Stimulated activated CD4-positive, alpha-beta T cell treated with anti-CD3 and anti-CD28 coated beads, TNF-alpha, amount 100 ng/mL, for 1 hour (primary cell): ENCODE measurements around the gene KCNH8.

Experiments used
- DNase-seq, 3 donors: peaks; one replicate each; pipeline ENCODE4 v3.0.0-alpha.2; 2020; ENCODE audit warnings: low read depth in 3 of 3, low spot score in 1 of 3

The KCNH8 gene

DNA sequence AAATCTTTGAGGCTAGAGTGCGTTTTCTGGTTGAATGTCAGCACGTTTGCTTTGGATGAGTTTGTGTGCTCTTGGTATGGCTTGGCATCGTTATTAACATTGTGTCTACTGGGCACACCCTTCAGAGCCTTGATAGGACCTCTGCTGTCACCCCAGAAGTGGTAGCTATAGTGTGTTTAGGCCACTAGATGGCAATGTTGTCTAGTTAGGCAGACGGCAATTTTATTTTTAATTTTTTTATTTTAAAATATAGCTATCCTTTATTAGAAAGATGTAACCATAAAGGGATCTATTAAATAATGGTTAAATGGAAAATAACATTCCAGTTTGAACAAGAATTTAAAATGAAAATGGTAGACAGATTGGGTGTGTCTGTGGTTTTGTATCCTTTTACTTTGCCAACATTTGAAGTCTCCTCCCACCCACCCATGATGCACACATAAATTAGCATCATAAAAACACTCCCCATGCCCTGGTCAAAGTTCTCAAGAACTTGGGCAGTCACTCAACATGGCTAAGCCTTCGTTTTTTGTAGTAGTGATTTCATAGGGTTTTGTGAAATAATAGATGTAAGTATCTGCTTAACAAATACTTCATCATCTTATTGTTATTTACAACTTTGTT lies 200.7 kb downstream of the KCNH8 start:
- DNase-seq = no peak

DNA sequence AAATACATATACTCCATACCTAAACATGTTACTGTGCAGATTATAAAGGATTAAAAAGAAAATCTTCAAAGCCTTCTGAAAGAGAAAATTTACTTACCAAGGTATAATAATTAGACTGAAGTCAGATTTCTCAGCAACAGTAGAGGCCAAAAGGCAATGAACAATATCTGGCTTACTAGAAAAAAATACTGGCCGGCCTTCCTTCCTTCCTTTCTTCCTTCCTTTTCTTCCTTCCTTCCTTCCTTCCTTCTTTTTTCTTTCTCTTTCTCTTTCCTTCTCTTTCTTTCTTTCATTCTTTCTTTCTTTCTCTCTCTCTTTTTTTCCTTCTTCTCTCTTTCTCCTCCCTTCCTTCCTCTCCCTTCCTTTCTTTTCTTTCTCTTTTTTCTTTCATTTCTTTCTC lies 209.6 kb downstream of the KCNH8 start:
- DNase-seq = no peak

DNA sequence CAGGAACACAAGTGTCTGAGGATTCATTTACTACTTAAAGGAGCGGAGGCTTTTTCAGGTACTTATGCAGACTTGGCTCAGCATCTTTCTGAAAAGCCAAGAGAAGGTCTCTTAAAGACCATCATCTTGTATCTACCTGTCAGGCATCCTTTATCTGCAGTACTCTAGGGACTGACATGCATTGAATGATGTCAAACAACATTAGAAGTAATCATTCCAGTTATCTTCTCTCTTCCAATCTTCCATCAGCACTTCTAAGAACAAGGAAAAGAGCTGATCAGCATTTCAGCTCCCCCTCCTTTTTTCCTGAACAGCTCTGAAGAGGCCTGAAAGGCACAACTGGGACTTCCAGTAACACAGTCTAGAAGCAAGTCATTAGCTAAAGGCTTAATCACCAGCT lies 214.8 kb downstream of the KCNH8 start:
- DNase-seq = no peak

DNA sequence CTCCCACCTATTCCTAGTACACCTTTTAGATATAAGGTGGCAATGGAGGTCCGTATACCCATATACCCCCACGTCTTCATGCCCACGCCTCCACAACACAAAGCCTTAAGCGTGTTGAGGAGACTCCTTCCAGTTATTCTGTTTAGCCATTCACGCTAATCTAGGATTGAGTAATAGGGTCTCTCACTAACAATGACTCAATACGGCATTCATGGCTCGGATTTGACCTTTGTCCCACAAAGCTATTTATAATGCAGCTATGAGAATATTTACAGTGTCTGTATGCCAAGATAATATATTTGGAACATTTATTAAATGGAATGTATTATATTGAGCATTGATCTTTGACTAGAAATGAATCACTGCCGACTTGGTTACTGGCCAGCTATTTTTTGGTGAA lies 215.8 kb downstream of the KCNH8 start:
- DNase-seq = no peak

DNA sequence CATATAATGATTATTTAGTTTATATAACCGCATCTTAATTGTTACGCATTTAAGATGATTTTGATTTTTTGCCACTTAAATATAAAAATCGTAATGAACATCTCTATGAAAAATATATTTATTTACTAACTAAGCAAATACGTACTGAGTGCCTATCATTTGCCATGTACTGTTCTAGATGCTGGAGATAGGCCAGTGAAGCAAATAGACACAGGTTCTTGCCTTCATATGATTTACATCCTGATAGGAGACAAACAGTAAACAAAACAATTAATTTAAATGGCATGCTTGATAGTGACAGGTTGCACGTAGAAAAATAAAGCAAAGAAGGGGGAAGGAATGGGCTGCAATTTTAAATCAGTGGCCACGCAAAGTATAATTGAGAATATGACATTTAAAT lies 217.2 kb downstream of the KCNH8 start:
- DNase-seq = no peak

DNA sequence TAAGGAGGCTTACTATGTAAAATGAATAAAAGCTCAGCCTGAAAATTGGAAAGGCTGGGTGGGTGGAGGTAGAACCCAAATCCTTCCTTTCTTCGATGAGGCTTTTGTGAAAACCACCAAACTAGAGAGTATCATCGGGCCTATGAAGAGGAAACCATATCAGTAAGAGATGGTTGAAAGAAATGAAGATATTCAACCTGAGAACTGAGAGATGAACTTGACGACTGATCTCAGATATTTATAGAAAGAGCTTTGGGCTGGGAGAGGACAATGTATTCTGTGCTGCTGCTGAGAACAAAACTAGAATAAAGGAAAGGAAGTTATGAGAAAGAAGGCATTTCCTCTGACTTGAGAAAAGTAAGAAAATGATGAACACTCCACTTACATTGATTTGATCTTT lies 236.6 kb downstream of the KCNH8 start:
- DNase-seq = no peak

DNA sequence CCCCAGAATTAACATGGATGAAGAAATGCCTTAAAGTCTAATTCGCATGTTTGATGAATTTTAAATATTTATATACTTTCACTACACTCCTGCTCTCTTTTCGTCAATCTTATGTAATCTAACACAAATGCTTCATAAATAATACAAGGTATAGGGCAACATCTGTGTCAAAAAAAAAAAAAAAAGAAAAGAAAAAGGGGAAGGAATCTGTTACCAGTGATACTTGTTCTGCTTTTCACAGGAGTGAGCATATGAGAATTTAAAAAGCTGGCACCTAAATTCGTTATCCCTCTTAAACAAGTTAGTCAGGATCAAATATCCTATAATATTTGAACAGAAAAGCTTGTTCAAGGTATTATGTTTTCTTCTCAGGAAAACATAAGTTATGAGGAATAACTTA lies 243.8 kb downstream of the KCNH8 start:
- no peak for DNase-seq

DNA sequence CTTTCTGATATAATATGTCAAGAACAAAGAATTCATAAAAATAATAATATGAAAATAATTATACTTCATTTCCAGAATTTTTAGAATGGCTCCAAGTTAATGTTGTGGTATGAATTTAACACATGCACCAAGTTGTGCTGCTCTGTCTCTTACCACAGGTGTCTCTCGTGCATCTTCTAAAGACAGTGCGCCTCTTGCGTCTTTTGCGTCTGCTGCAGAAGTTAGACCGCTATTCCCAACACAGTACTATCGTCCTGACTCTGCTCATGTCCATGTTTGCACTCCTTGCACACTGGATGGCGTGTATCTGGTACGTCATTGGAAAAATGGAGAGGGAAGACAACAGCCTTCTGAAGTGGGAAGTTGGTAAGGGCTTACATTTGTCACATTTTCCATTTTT lies 246.6 kb downstream of the KCNH8 start:
- no peak for DNase-seq

DNA sequence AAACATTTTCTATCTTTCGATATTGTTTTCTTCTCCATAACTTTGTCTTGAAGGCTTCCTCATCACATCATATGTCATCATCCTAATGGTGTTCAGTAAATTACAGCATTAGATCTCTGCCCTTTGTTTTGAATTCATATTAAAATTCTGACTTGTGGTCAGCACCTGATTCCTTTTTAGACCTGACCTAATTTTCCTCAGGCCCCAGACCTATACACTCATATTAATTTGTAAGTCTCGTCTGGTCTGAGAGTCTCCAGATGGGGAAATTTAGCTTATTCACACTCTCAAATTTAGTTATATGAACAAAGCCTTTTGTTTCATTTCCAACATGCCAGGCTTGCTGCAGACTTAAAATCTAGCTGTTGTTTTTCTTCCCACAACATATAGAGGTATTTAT lies 248.4 kb downstream of the KCNH8 start:
- no peak for DNase-seq

DNA sequence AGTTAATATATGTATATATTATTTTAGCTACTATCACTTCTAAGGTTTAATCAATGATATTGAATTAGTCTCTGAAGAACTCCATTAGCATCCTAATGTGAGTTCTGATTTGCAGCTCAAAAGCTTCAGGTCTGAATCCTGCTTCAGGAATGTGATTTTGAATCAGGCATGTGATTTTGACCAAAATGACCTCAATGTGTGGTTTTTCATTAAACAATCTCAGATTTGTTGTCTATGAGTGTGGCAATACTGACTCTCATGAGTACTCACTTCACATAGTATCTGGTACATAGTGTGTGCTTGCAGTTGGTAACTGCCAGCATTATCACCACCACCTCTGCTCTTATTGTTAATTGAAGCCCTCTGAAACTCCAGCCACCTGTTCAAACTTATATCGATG lies 251.0 kb downstream of the KCNH8 start:
- DNase-seq = no peak

DNA sequence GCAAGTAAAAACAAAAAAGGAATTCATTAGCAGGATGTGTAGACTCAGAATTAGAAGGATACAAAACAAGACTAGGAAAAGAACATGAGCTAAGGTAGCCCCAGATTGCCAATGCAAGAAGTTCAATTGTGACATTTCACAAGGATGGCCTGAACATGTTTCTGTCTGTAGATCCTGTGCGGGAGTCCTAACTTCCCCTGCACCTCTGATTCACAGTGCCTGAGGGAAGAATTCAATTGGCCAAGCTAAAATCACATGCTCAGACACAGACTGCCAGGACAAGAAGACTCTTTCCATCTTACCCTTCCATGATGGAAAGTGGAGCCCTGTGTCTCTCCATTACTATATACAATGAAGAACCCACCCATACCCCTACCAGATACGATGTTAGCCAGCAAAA lies 251.5 kb downstream of the KCNH8 start:
- DNase-seq = no peak

DNA sequence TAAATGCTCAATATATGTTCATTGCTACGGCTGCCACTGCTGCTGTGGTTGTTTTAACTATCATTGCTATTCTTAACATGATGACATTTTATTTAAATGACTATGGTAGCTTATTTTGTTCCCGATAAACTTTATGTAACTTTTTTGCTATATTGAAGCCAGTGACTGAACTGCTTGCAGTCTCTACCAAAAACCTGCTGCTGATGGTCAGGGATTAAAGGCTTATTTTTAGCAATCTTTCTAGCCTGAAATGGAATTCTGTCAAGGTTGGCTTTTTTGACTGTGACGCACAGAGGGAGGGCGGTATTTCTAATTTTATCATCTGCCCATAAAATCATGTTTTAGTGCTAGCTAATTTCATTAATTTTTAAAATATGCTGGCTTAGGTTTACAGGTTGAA lies 271.8 kb downstream of the KCNH8 start:
- no peak for DNase-seq

DNA sequence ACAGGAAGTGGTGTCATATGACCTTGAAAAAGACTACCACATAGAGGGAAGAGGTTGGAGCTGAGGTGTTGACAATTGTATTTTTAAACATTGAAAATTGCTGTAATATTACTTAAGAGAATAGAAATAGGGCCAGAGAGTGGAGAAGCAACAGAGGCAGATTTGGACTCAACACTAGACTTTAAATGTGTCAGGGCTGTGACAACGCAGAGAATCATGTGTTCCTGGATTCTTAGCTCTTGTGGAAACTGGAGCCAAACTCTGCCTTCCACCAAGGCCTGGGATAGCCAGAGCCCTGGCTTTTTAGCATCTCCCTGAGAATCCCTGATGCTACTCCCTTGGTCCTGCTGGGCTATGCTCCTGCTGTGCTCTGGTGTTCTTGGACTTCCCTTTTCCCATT lies 277.5 kb downstream of the KCNH8 start:
- DNase-seq = no peak

DNA sequence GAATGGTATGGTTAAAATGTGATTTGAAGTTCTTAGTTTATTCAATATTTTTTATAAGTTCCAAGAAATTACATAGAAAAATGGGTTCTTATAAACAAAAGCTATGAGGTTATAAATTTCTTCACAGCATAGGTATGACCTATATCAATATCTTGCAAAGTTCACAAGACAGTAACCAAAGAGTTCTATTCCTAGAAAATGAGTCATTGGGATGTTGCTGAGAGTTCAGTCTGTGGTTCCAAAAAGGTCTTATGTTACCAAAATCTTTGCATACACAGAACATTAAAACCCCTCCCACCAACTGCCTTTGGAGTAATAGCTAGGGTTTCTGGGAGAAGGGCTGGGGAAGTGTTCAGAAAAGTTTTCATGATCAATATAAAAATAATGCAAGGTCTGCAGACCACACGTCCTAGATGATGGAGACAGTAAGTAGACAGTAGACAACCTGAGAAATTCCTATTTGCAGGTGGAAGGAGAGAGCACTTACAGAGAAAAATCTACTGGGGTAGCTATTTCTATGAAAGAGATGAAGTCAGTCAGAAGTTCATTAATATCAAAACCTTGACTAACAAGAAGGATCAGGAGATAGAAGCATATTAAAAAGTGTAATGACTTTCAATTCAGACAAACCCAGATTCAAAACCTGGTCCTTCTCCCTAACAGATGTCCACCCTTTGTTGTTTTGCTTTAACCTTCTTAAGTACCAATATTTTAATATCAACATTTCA lies 279.3 kb downstream of the KCNH8 start:
- DNase-seq = no peak

DNA sequence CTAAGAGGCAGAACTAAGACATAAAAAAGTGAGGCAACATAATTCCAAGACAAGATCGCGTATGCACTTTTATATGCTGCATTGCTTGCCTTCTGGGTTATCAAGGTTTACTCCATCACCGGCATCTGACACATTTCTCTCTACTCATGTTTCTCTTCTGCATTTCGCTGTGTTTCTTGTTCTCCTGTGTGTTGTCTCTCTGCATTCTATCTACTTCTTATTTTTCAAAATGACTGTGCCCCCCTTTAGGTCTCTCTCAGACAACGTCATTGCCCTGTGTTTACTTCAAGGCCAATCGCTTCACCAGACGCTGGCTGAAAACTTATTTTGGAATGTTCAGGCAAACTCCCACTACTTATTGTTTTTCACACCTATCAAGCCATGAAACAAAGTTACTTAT lies 280.4 kb downstream of the KCNH8 start:
- no peak for DNase-seq

DNA sequence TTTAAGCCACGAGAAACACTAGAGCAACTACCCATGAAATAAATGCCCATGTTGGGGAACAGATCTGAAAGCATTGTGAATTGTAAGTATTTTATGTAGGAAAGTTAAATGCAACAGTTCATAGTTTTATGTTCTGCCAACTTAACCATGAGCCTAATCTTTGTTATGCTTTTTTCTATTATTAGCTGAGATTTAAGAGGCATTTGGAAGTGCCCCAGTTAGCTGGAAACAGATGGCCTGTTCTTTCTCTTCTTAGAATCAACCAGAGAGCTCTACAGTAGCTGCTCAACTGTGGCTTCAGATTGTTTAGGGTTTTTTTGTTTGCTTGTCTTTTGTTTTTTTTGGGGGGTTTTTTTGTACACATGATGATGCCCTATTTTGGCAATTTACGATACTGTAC lies 284.4 kb downstream of the KCNH8 start:
- no peak for DNase-seq

DNA sequence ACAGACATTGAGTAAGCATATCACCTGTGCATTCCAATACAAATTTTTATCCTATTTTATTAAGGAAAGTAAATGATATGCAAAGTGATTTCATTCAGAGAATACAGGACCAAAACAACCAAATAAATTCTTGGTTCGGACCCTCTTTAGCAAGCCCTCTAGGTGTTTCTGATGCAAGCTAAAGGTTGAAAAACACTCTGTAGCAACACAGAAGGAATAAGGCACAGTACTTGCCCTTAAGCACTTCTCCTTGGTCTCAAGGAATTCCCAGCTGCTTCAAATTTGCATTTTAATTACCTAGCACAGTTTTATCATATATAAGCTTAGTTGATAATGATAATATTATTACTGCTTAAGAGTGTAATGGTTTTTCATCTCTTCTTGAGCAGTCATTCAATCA lies 288.4 kb downstream of the KCNH8 start:
- no peak for DNase-seq

DNA sequence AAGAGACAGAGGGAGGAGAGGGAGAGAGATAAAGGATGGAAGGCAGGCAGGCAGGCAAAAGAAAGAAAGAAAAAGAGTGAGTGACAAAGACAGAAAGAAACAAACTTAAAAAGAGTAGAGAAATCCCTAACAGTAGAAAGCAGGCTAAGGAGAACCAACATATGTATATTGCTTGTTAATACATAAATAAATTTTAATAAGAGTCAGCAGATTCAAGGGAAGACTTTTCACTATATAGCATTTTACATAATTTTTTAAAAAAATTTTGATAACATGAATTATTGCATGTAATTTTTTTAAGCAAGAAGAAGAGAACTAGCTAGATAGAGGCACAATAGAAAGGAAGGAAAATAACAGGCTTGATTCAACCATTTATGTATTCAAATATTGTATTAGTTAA lies 291.6 kb downstream of the KCNH8 start:
- DNase-seq = no peak

DNA sequence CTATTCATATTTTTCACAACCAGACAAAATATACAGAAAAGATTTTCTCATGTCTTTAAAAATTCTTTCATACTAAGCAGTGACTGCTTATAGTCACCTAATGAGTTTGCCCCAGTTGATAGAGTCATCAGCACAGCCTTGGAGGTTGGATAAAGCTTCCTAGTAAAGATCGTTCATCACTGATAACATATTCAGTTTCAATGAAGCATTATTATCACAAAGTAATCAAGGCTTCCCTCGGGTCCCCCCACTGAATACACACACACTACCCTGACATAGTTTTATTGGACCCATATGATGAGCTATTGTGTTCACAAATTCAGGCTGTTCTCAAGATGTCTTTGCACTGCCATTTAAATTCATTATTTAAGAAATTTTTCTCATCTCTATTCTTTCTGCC lies 297.8 kb downstream of the KCNH8 start:
- no peak for DNase-seq

DNA sequence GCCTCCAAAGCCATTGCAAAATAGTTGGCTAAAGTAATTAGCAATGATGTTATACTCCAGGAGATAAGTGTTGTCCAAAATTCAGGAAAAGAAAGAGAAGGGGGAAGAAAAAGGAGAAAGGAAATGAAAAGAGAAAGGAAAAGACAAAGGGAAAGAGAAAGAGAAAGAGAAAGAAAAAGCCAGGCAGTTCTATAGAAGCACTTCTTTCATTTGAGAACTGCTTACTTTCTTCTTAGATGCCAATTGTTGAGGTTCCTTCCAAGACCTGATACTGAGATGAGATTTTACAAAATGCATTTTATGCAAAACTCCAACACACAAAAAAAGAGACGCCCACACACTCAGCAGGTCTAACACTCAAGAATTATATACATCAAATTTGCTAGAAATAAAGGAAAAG lies 298.4 kb downstream of the KCNH8 start:
- no peak for DNase-seq

DNA sequence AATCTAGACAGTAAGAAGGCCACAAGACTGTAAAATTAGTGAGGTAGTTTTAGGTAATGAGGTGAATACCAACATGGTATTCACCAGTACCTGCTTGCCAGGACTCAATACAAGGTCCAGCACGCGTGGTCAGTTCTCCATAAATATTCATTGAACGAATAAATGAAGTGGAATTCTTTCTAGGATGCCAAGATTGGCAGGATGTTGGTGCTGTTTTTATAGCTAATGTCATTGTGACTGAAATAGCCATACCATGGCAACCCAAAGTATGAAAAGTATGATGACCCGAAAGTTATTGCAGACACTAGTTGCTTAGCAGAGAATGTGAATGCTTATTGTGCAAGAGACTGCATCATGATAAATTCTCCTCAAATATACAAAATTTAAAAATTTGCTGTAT lies 307.2 kb downstream of the KCNH8 start:
- DNase-seq = no peak

DNA sequence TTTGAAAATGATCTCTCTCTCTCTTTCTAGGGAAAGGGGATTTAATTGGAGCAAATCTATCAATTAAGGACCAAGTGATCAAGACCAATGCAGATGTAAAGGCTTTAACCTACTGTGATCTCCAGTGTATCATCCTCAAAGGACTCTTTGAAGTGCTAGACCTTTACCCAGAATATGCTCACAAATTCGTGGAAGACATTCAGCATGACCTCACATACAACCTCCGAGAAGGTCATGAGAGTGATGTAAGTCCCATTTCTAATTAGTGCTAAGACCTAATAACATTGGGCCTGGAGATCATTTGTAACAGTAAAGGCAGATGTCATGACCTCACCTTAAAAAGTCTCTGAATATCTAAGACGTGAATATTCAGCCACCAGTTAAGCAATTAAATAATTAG lies 308.4 kb downstream of the KCNH8 start:
- no peak for DNase-seq

DNA sequence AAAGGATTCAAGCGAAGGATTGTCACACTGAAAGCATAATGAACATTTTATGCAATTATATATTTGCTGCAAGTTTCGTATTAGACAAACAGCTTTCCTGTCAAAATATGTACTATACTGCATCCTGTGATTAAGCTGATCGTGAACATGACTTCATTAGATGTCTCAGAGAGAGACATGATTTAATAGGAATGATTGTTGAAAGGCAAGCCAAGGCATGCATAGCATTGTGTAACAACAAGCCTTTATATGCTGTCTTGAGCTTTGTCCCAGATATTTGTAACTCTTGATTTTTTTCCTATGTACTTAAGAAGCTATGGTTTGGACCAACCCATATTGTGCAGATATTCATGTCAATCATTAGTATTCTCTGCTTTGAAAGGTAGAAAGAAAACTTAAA lies 309.1 kb downstream of the KCNH8 start:
- no peak for DNase-seq
